Left lung (tissue), 14 donors: ENCODE measurements around the gene DIO1. TPM values are rescaled to one million over a fixed set of nuclear protein-coding genes. Genes with fewer than 3 reads are reported as not detected.

Experiments
- ATAC-seq: fragments of 200-7000 bp; cut with Tn5 transposase; one replicate; pipeline ENCODE4 v1.9.1; 2020; ENCODE audit warnings: moderate library complexity
- DNase-seq, 4 donors: peaks; one replicate each; pipeline ENCODE4 v3.0.0-alpha.2; 2013 to 2020
- H3K27ac ChIP-seq, 2 donors: fragments of 200-600 bp; sonication (generic) in 1 of 2; one replicate each; pipeline versions ENCODE4 v1.5.0 to v1.8.0; 2020 to 2021
- H3K27me3 ChIP-seq, 2 donors: fragments of 200-600 bp; sonication (generic) in 1 of 2; one replicate each; pipeline versions ENCODE4 v1.5.0 to v1.8.0; 2020 to 2021
- H3K36me3 ChIP-seq, 2 donors: fragments of 200-600 bp; sonication (generic) in 1 of 2; one replicate each; pipeline versions ENCODE4 v1.5.0 to v1.8.0; 2020 to 2021
- H3K4me1 ChIP-seq, 2 donors: fragments of 200-600 bp; one replicate each; pipeline ENCODE4 v1.8.0; 2021
- H3K4me3 ChIP-seq, 2 donors: fragments of 200-600 bp; sonication (generic) in 1 of 2; one replicate each; pipeline versions ENCODE4 v1.5.0 to v1.8.0; 2020 to 2021; ENCODE audit warnings: mild to moderate bottlenecking in 1 of 2
- H3K9me3 ChIP-seq, 2 donors: fragments of 200-600 bp; sonication (generic) in 1 of 2; one replicate each; pipeline versions ENCODE4 v1.5.0 to v1.8.0; 2020 to 2021
- intact Hi-C, 2 donors: fragments of 100-400 bp; cut with DNase I; formaldehyde crosslinking; loops; one replicate each; pipeline versions ENCODE4 v1.11.2 to v1.14.2; 2022
- long read RNA-seq, 12 donors: library from polyadenylated mRNA in 2 of 12; unstranded in 2 of 12; transcript quantifications; one replicate each; pipeline ENCODE4 v2.0.0 and lab custom pipeline, GENCODE V29; 2019 to 2026
- polyA plus RNA-seq, 6 donors: library from polyadenylated mRNA; unstranded; fragments of 120-200 nt; gene quantifications; one replicate each; pipeline ENCODE4 v1.2.1, GENCODE V29; 2013; ENCODE audit not compliant: insufficient read length in 6 of 6
- total RNA-seq, 2 donors: library from RNA; stranded (reverse); fragmentation: NEBNext Ultra II Directional; extraction: Animal tissue kit (Norgen Biotek cat#: 25700); gene quantifications; one replicate each; pipeline ENCODE4 v1.2.1, GENCODE V29; 2021
- TF ChIP-seq, protein P1 (sequence below), 2 donors: fragments of 200-600 bp; sonication (generic) in 1 of 2; IDR thresholded peaks; one replicate each; pipeline versions ENCODE4 v1.5.0 to v1.8.0; 2021; ENCODE audit warnings: antibody characterized with exemption in 2 of 2
- donor health status: DM: no; HTN: yes; CAD: no.
- donor health status: DM: no; HTN: no; CAD: no.

The DIO1 gene
- 1 to 10 TPM in 1 of 2 donors, not detected in 1; 1.2 TPM for total RNA-seq
- 1 to 10 TPM in 1 of 6 donors, under 1 TPM in 5; 0.51 to 1.2 (median 0.79) TPM for polyA plus RNA-seq
- long read RNA-seq, donor 1: 0 reads
- long read RNA-seq, donor 2: 0 reads
- long read RNA-seq, donor 3, partial matches to known transcripts: 35 of 101 reads
- long read RNA-seq, donor 3, other reads (novel, unspliced or antisense): 66 of 101 reads
- long read RNA-seq, donor 4: 0 reads
- long read RNA-seq, donor 5: 0 reads
- long read RNA-seq, donor 6: 0 reads
- long read RNA-seq, donor 7: 0 reads
- long read RNA-seq, donor 8: 0 reads
- long read RNA-seq, donor 9: 0 reads
- long read RNA-seq, donor 10: 0 reads
- long read RNA-seq, donor 11: 0 reads
- long read RNA-seq, donor 12: 0 reads

DNA sequence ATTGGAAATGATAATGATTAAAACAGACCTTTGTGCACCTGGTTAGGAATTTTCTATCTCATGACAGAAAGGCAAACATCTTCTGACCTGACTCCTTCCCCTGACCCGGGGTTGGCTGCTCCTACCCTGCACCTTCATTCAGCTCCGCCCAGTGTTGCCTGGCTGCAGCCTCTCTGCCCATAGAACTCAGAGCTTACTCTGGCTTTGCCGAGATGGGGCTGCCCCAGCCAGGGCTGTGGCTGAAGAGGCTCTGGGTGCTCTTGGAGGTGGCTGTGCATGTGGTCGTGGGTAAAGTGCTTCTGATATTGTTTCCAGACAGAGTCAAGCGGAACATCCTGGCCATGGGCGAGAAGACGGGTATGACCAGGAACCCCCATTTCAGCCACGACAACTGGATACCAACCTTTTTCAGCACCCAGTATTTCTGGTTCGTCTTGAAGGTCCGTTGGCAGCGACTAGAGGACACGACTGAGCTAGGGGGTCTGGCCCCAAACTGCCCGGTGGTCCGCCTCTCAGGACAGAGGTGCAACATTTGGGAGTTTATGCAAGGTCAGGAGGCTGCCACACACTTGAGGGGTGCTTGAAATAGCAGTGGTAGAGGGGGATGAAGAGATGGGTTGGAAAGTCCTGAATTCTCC lies at the start of gene DIO1:
TSS of gene DIO1 (plus strand) at position 189 of the 638 bp plus-strand sequence. CDS start at position 213, 24 bp downstream.
- Histone ChIP-seq H3K4me3 (no peak within 1 kb of the TSS), H3K27ac (peak within 1 kb of the TSS in 1 of 2 donors; percentile 62), H3K36me3 (no peaks in the 10 kb centered on the region), H3K4me1 (peaks cover 11 to 28% of the 10 kb centered on the region in 2 donors), H3K27me3 (no peaks in the 10 kb centered on the region), H3K9me3 (no peaks in the 10 kb centered on the region)
- TF ChIP-seq, protein P1, sequence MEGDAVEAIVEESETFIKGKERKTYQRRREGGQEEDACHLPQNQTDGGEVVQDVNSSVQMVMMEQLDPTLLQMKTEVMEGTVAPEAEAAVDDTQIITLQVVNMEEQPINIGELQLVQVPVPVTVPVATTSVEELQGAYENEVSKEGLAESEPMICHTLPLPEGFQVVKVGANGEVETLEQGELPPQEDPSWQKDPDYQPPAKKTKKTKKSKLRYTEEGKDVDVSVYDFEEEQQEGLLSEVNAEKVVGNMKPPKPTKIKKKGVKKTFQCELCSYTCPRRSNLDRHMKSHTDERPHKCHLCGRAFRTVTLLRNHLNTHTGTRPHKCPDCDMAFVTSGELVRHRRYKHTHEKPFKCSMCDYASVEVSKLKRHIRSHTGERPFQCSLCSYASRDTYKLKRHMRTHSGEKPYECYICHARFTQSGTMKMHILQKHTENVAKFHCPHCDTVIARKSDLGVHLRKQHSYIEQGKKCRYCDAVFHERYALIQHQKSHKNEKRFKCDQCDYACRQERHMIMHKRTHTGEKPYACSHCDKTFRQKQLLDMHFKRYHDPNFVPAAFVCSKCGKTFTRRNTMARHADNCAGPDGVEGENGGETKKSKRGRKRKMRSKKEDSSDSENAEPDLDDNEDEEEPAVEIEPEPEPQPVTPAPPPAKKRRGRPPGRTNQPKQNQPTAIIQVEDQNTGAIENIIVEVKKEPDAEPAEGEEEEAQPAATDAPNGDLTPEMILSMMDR (IDR thresholded peaks at IDR 0.05): no peak
- ATAC-seq (no peak), DNase-seq (no peak)
- intact Hi-C loops: no loop called here

DNA sequence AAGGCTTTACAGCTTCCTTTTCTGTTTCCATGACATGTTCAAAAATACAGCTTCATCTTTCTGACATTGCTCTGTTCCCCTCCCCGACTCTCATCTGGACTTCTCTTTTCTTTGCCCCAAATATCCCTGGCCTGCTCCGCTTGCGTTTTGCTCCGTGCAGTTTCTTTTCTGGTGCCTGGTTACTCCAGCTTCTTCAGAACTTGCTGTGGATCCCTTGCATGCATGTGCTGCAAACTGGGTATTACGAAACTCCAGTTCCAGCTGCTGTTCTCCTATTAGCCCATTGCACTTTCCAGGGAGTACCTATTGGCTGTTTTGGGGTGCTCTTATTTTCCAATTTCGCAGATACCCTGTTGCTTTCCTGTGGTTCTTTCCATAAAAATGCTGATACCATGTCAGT lies 46.0 kb upstream of the DIO1 start:
- Histone ChIP-seq H3K4me3 (no peak overlapping the region), H3K36me3 (peaks cover 0 to 25% of the 10 kb centered on the region in 2 donors), H3K27me3 (no peaks in the 10 kb centered on the region), H3K4me1 (no peaks in the 10 kb centered on the region), H3K27ac (no peak overlapping the region), H3K9me3 (no peaks in the 10 kb centered on the region)
- TF ChIP-seq, protein P1 (IDR thresholded peaks at IDR 0.05): no peak
- DNase-seq (no peak), ATAC-seq (no peak)
- intact Hi-C loops: no loop called here

DNA sequence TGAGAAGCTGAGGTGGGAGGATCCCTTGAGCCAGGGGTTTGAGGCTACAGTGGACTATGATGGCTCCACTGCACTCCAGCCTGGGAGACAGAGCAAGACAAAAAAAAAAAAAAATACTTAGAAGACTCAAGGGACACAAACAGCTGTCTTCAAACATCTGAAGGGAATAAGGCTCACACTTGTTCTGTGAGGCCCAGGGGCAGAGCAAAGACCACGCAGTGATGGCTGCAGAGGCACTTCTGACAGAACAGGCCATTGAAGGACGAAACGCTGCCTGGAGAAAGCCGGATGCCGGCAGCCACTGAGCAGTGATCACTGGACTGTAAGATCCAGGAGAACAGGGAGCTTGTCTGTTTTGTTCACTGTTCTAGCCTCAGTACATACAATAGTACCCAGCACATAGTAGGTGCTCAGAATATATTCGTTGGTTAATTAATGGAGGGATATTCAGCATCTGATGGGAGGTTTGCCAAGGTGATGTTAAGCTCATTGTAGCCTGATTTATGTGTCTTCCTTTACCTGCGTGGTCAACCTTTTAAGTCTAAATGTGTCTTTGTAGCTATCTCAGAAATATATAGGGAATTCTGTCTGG lies 43.8 kb upstream of the DIO1 start:
- no peaks in the 10 kb centered on the region for H3K9me3 ChIP-seq
- intact Hi-C loops: no loop called here
- peaks cover 0 to 47% of the 10 kb centered on the region in 2 donors for H3K36me3 ChIP-seq
- no peak overlapping the region for H3K27ac ChIP-seq
- ATAC-seq: no peak
- no peaks in the 10 kb centered on the region for H3K4me1 ChIP-seq
- TF ChIP-seq, protein P1 (IDR thresholded peaks at IDR 0.05): no peak
- no peaks in the 10 kb centered on the region for H3K27me3 ChIP-seq
- DNase-seq: no peak
- no peak overlapping the region for H3K4me3 ChIP-seq

DNA sequence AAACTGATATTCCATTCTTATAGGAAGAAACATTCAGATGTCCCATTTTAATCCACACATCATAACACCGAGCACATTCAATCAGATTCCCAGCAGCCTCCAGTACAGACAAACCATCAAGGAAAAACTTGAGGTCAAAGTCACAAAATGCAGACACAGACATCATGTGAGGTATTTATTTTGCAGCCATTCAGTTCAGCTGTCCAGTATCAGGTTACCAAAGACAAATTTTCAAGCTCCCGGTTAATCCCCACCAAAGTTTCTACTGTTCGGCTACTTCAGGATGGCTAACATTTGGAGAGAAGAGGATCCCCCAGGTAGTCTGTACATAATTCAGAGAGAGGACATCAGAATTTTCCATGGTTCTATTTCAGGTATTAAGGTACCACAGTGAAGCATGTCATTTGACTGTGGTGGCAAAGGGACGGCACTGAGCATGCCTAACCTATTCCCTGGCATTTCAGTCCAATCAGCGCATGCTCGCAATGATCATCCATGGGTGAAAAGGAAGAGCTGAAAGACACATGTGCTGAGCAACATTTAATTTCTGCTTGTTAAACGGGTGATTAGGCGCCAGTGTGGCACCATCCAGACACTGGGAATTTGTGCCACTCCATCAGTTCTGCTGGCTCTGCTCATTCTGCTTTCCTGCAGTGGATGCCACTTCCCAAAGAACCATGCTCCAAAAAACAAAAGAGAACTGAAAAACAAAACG lies 42.3 kb upstream of the DIO1 start:
- Histone ChIP-seq H3K27ac (no peak overlapping the region), H3K4me3 (no peak overlapping the region), H3K27me3 (no peaks in the 10 kb centered on the region), H3K4me1 (no peaks in the 10 kb centered on the region), H3K36me3 (peaks cover 0 to 62% of the 10 kb centered on the region in 2 donors), H3K9me3 (no peaks in the 10 kb centered on the region)
- intact Hi-C loops: no loop called here
- DNase-seq: no peak
- TF ChIP-seq, protein P1 (IDR thresholded peaks at IDR 0.05): no peak
- no peak for ATAC-seq
